Measurements from ENCODE around the gene TM6SF1. TPM values are rescaled to one million over a fixed set of nuclear protein-coding genes. Genes with fewer than 3 reads are reported as not detected.
"Not testable (repeated sequence)": the region's sequence is repeated elsewhere in the genome, so short reads cannot be mapped to it uniquely, and the experiment has no call there.

The TM6SF1 gene
- total and polyA plus RNA-seq, 2 of the 8 experiments (the other 6 are each of a cell fraction or from before 2014, with no cell fraction given): 0.74 to 1.0 TPM

DNA sequence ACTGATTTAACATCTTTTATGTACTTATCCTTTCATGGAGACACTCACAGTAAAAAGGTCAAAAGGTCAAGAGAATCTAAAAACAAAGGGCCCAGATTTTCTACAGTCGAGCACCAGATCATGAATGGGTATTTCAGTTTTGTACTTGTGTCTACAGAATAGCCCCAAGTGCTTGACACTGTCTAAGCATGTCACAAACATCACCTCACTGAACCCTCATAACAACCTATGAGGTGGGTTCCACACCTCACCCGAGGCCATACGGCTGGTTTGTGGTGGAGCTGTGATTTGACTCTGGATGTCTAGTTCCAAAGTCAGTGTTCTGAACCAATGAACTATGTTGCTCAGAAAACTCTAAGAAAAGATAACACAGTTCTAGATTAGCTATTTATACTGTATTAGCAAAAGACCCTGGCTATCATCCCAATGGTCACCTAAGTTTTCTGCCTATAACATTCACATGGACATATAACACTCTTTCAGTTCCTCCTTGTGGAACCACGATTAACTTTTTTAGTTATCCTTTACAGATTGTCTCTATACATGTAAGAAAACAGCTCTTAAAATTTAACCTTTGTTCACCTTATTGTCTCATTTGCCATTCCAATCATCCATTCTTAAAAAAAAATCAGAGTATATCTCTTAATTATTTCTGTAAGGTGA is 25.5 kb downstream of the TM6SF1 start (continued):
- TF ChIP-seq BCL11A (IDR thresholded peaks at IDR 0.05; ENCODE audit: low read depth in 2 of 2, low read length in 2 of 2) (no peak), EZH2 (IDR thresholded peaks at IDR 0.05; ENCODE audit: low read depth, low read length, severe bottlenecking) (no peak), BACH1 (IDR thresholded peaks at IDR 0.05; ENCODE audit: low read length) (no peak), NRF1 (IDR thresholded peaks at IDR 0.05; ENCODE audit: low read depth, low read length) (no peak), EP300 (IDR thresholded peaks at IDR 0.05; ENCODE audit: borderline replicate concordance in 1 of 2, low read depth in 2 of 2, low read length in 2 of 2) (no peak)
- TF ChIP-seq, protein P1, sequence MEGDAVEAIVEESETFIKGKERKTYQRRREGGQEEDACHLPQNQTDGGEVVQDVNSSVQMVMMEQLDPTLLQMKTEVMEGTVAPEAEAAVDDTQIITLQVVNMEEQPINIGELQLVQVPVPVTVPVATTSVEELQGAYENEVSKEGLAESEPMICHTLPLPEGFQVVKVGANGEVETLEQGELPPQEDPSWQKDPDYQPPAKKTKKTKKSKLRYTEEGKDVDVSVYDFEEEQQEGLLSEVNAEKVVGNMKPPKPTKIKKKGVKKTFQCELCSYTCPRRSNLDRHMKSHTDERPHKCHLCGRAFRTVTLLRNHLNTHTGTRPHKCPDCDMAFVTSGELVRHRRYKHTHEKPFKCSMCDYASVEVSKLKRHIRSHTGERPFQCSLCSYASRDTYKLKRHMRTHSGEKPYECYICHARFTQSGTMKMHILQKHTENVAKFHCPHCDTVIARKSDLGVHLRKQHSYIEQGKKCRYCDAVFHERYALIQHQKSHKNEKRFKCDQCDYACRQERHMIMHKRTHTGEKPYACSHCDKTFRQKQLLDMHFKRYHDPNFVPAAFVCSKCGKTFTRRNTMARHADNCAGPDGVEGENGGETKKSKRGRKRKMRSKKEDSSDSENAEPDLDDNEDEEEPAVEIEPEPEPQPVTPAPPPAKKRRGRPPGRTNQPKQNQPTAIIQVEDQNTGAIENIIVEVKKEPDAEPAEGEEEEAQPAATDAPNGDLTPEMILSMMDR (IDR thresholded peaks at IDR 0.05; ENCODE audit: control extremely low read depth in 1 of 3, insufficient read depth in 1 of 3, low read depth in 1 of 3, low read length in 3 of 3): no peak

DNA sequence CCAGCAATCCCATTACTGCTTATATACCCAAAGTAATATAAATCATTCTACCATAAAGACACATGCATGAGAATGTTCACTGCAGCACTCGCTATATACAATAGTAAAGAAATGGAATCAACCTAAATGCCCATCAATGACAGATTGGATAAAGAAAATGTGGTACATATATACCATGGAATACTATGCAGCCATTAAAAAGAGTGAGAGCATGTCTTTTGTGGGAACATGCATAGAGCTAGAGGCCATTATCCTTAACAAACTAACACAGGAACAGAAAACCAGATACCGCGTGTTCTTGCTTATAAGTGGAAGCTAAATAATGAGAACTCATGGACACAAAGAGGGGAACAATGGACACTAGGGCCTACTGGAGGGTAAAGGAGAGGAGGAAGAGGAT is 34.7 kb downstream of the TM6SF1 start:
- POLR2A ChIA-PET (ENCODE audit: partially characterized antibody): interaction anchor here (0.6 to 1.9 kb wide), 3 partner anchors 9 to 41 kb away, joined by 3 to 5 read pairs (median 3); no protein-coding TSS in a partner anchor
- H4K91ac ChIP-seq (replicated peaks; ENCODE audit: insufficient read length, low read length); H3K14ac ChIP-seq (ENCODE audit: insufficient read length); H3K4ac ChIP-seq (replicated peaks; ENCODE audit: insufficient read length, low read depth, low read length); FAIRE-seq; H4K5ac ChIP-seq (ENCODE audit: insufficient read length, low read depth, low read length); H3K79me2 ChIP-seq (ENCODE audit: control insufficient read depth in 1 of 2, insufficient read depth in 2 of 2, low read length in 2 of 2); H2BK15ac ChIP-seq (ENCODE audit: low read length); H3K4me2 ChIP-seq (ENCODE audit: insufficient read depth in 1 of 2, low read depth in 2 of 2, low read length in 2 of 2); H3K79me1 ChIP-seq (ENCODE audit: low read depth, low read length); H2BK120ac ChIP-seq (replicated peaks; ENCODE audit: low read depth, low read length); H2BK20ac ChIP-seq (ENCODE audit: low read length); H3K56ac ChIP-seq (replicated peaks; ENCODE audit: insufficient read length, low read depth, low read length); H3K27me3 ChIP-seq (replicated peaks in 1 of 4; ENCODE audit: control insufficient read depth in 3 of 4, extremely low read depth in 1 of 4, insufficient read depth in 3 of 4, low read length in 3 of 4); H2BK12ac ChIP-seq (ENCODE audit: low read depth, low read length); H3K23ac ChIP-seq (ENCODE audit: insufficient read length); H3K23me2 ChIP-seq (ENCODE audit: low read depth, low read length); H3K4me1 ChIP-seq (replicated peaks in 1 of 4; ENCODE audit: control insufficient read depth in 3 of 4, insufficient read depth in 4 of 4, low read length in 3 of 4); H4K8ac ChIP-seq (ENCODE audit: extremely low read depth, insufficient read depth, low read length); H2AFZ ChIP-seq (ENCODE audit: low read length); H2AK5ac ChIP-seq (ENCODE audit: low read depth, low read length); H3K9ac ChIP-seq (replicated peaks in 1 of 4; ENCODE audit: extremely low read depth in 1 of 4, low read depth in 3 of 4, low read length in 3 of 4); DNase-seq (ENCODE audit: low read depth in 1 of 2, low spot score in 2 of 2); H3K27ac ChIP-seq (ENCODE audit: low read depth, low read length); H4K20me1 ChIP-seq (replicated peaks in 1 of 2; ENCODE audit: control insufficient read depth in 1 of 2, insufficient read depth in 2 of 2, low read length in 2 of 2); H3K9me3 ChIP-seq (ENCODE audit: insufficient read depth in 2 of 2, low read depth in 1 of 2, low read length in 1 of 2); H3K18ac ChIP-seq (ENCODE audit: extremely low read depth, low read length); H2BK5ac ChIP-seq (ENCODE audit: low read depth, low read length); H3K4me3 ChIP-seq (ENCODE audit: extremely low read depth in 1 of 4, insufficient read depth in 2 of 4, low read depth in 3 of 4, low read length in 4 of 4): not testable (repeated sequence)
- peaks cover 15 to 60% (median 28%) of the 10 kb centered on the region in 4 experiments for H3K36me3 ChIP-seq (ENCODE audit: control insufficient read depth in 2 of 4, insufficient read depth in 4 of 4, low read length in 3 of 4)
- WGBS, 2 experiments (ENCODE audit: extremely low coverage in 1 of 2, insufficient coverage in 1 of 2, insufficient read length in 1 of 2, insufficient replicate concordance in 2 of 2, low coverage in 1 of 2, low lambda C conversion rate in 2 of 2, missing lambda C conversion rate in 1 of 2): 98% methylated on average over 3 of the region's 3 CpGs; no CpG with 5 or more reads in 1 of the 2 experiments
- CTCF ChIA-PET (ENCODE audit: partially characterized antibody): interaction anchor here (1.8 kb wide), 1 partner anchor 13 kb away, joined by 3 read pairs; no protein-coding TSS in a partner anchor

Measured in H1 (cell line).